T1000 (cell line): ENCODE measurements around the gene TMEM235.

Experiments
- DNase-seq: peaks from one replicate; lab custom pipeline; 2025; ENCODE audit warnings: mixed read lengths; lab: John Stamatoyannopoulos, UW

The TMEM235 gene

GRCh38 chr17:78255029-78255656 lies 23.7 kb downstream of the TMEM235 start:
- DNase-seq: no peak

- DNase-seq: no peak
Measured at GRCh38 chr17:78255953-78256706, 24.7 kb downstream of the TMEM235 start.

GRCh38 chr17:78256707-78257591 lies 25.5 kb downstream of the TMEM235 start:
- no peak for DNase-seq

- DNase-seq: no peak
Measured at GRCh38 chr17:78257810-78258322, 26.4 kb downstream of the TMEM235 start.

- DNase-seq: no peak
Measured at GRCh38 chr17:78258323-78259191, 27.1 kb downstream of the TMEM235 start.

GRCh38 chr17:78259192-78259554 lies 27.7 kb downstream of the TMEM235 start:
- no peak for DNase-seq

GRCh38 chr17:78263063-78263735 lies 31.8 kb downstream of the TMEM235 start:
- no peak for DNase-seq

- no peak for DNase-seq
Measured at GRCh38 chr17:78263736-78264340, 32.4 kb downstream of the TMEM235 start.

- DNase-seq: no peak
Measured at GRCh38 chr17:78264590-78264989, 33.2 kb downstream of the TMEM235 start.

- no peak for DNase-seq
Measured at GRCh38 chr17:78265121-78265520, 33.7 kb downstream of the TMEM235 start.

GRCh38 chr17:78266231-78266631 lies 34.8 kb downstream of the TMEM235 start:
- DNase-seq: no peak

GRCh38 chr17:78266771-78267170 lies 35.3 kb downstream of the TMEM235 start:
- DNase-seq: no peak

GRCh38 chr17:78267253-78268073 lies 36.0 kb downstream of the TMEM235 start:
- no peak for DNase-seq

- DNase-seq: no peak
Measured at GRCh38 chr17:78268191-78268874, 36.9 kb downstream of the TMEM235 start.

GRCh38 chr17:78268951-78269905 lies 37.8 kb downstream of the TMEM235 start:
- DNase-seq: no peak

- DNase-seq: no peak
Measured at GRCh38 chr17:78269955-78270381, 38.5 kb downstream of the TMEM235 start.

GRCh38 chr17:78271419-78272170 lies 40.2 kb downstream of the TMEM235 start:
- no peak for DNase-seq
